GM21360 (cell line): ENCODE measurements around the gene SLC6A18.

Experiments used
- ATAC-seq: cut with Tn5 transposase; IDR thresholded peaks from one replicate; pipeline ENCODE4 v1.9.1; 2021; ENCODE audit warnings: mild to moderate bottlenecking, moderate library complexity; ENCODE audit not compliant: unreplicated experiment

Gene SLC6A18, protein sequence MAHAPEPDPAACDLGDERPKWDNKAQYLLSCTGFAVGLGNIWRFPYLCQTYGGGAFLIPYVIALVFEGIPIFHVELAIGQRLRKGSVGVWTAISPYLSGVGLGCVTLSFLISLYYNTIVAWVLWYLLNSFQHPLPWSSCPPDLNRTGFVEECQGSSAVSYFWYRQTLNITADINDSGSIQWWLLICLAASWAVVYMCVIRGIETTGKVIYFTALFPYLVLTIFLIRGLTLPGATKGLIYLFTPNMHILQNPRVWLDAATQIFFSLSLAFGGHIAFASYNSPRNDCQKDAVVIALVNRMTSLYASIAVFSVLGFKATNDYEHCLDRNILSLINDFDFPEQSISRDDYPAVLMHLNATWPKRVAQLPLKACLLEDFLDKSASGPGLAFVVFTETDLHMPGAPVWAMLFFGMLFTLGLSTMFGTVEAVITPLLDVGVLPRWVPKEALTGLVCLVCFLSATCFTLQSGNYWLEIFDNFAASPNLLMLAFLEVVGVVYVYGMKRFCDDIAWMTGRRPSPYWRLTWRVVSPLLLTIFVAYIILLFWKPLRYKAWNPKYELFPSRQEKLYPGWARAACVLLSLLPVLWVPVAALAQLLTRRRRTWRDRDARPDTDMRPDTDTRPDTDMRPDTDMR

DNA sequence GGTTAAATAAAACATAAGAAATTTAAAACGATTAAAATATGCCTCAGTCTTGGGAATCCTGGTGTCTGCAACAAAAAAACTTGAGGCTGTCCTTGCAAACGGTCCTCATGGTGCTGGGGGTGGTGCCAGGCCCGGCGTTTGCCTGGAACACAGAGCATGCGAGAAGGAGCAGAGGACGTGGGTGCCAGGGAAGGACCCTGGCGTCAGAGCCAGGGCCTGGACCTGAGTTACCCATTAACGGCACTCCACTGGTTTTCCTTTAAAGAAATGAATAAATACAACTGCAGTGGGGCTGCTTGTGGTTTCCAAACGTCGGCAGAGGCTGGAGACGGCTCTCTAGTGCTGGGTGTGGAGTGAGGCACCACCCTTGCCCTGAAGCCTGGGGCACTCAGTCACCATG, at the start of gene SLC6A18:
Gene SLC6A18 (plus strand): TSS at position 301 of the 400 bp plus-strand sequence. CDS start 97 bp downstream, at position 398.
- ATAC-seq, result no peak

DNA sequence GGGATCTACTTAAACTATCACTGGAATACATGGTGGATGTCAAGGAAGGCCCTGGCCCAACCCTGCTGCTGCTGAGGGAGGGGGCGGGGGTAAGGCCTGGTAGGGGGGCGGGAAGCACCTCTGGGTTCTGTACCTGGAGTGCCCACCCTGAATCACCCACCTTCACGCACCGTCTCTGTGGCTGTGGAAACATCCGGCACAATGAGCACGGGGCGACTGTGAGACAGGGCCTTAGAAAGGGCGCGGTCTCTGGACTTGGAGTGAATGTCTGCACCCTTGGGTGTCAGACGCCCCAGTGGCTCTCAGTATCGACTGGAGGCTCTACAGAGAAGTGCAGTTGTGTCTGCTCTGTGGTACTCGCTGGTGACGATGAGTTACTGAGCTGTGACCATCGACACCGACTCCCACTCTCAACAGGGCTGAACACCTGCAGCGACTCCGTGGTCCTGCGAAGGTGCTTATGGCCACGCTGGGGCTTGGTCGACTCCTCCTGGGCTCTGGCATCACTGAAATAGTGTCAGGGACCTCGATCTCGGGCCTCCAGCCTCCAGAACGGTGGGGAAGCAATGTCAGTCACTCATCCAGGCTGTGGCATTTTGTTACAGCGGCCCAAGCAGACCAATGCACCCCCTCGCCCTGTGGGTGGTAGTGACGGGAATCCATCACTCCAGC, 49.2 kb upstream of the SLC6A18 start:
- no peak for ATAC-seq

DNA sequence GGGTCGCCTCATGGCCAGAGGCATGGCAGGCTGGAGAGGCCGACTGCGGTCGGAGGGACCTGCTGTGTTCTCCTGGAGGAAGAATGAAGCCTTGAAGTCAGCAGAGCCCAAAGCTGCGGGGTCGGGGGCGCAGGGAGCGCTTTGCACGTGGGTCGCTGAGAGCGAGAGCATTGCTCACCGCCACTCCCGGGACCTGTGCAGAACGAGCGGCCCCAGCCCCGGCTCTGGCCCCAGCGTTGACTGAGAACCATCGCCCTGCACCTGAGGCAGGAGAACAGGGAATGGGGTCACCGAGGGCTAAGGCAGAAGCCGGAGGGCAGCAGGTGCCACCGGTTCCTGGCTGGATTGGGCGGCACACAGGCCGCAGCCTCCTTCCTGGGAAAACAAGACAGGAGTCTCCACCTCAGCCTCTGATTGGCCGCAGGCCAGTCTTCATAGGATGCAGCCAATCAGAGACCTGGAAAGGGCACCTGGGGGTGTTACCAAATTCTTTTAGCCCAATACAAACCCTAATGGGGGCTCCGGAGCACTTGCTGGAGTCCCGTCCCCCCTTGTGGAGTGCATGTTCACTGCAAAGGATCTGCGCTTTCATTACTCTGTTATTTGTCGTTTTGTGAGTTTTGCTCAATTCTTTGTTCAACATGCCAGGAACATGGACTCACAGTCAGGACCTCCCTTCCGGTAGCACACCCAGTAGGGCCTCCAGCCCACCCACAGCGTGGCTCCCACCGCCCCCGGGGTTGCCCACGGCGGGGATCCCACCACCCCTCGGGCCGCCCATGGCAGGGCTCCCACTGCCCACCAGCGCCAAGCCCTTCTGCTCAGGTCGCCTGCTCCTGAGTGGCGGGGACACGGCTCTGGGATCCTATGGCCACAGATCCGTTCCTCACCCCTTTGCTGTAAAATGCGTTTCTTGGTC, 48.4 kb upstream of the SLC6A18 start:
- ATAC-seq, result no peak

DNA sequence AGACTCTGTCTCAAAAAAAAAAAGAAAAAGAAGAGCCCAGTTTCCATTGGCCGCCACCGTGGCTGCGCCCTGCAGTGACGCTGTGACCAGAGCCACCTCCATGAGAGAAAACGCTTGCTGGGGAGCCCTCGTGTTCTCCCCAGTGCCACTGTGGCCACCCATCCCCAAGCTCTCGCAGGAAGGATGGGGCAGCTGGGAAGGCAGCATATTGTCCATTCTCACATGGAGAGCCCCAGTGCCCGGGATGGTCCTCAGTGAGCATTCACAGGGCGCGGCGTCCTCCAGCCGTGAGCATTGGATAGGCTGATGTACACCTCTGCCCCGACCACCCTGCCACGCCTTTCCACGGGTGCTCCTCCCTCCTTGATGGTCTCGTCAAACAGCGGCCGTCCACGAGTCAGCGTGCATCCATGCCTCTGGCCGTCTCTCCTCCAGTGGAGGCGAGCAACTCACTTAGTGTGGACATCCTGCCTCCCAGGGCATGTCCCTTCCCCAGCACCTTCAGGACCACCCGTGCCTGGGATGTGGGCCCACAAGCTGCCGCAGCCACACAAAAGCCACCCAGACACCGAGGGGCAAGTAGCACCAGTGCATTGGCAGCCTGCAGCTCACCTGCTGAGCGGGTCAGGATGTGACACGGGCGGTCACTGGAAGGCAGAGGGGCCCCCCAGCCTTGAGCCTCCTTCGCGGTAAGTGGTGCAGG, 47.2 kb upstream of the SLC6A18 start:
- no peak for ATAC-seq

DNA sequence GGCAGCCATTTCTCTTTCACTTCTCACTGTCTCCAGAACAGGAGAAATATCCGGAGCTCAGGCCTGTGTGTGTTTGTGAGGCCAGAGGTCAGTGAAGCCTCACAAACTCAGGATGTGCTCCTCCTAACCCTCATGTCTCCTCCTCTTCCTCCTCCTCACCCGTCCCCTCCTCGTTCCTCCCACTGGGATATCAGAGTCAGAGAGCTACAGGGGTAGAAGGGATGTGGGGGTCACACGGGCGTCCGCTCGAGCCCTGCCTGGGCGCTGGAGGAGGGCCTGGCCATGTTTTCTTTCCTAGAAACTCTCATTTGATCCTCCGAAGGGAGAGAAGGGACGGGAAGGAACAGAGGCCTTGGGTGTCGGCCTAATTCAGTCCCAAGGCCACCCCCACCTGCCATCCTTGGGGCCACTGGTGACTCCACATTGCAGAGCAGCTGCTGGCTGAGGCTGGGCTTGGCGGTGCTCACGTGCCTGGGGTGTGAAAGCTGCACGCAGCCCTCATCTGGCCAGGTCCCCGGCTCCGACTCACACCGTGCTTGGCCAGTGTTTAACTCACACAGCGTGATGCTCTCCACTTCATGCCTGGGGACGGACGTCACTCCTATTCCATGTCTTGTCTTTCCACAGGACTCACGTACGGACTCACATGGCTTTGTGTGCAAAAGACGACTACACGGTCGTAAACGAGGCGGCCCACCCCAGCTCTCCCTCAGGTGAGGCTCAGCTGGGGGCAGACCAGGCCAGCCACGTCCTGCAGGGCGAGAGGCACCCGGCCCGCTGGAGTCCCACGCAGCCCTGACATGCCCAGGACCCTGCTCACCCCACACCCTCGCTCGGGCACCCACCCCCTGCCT, 46.4 kb upstream of the SLC6A18 start:
- no peak for ATAC-seq

DNA sequence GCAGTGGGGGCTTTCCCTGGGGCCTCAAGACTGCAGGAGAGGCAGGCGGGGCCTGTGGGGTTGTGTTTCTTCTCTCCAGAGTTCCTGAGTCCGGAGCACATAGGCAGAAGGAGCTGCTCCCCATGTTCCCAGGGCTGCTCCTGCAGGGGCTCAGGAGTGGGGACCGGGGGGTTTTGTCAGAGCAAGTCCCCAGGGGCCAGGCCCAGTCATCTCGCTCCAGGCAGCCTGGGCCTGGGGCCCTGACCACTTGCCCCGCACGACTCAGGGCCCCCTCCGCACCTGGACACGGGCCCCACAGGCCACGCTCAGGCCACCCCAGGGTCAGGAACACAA, 45.8 kb upstream of the SLC6A18 start:
- no peak for ATAC-seq

DNA sequence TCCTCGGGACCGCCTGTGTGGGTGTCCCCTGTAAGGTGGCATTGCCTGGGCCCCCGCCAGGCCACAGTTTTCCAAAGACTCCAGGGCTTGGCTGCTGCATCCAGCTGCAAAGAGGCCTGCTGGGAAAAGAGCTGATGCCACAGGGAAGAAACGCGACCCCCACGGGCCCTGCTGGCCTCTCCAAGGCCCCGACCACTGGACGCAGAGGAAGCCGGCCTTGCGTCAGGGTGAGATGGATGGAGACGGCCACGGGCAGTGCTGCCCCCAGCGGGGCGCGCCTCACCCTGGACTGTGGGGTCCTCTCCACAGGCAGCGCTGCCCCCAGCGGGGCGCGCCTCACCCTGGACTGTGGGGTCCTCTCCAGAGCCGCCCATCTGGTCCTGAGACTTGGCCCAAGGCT, 45.1 kb upstream of the SLC6A18 start:
- ATAC-seq, result no peak

DNA sequence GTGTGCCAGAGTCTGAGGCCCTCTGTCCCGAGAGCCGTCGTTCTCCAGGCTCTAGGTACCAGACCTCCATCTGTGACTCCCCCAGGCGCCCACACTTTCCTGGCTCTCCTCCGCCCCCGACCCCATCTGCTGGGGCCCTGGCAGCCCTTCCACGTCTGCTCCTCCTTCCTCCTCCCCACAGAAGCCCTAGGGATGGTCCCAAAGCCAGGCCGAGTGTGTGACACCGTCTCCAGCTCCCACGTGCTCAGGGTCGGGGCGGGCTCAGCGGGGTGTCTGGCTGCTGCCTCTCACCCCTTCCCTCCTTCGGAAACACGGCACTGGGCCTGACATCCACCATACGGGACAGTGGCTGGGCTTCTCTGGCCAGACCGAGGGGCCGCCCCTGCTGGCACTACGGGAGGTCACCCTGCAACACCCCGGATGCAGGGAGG, 44.3 kb upstream of the SLC6A18 start:
- ATAC-seq, result no peak

DNA sequence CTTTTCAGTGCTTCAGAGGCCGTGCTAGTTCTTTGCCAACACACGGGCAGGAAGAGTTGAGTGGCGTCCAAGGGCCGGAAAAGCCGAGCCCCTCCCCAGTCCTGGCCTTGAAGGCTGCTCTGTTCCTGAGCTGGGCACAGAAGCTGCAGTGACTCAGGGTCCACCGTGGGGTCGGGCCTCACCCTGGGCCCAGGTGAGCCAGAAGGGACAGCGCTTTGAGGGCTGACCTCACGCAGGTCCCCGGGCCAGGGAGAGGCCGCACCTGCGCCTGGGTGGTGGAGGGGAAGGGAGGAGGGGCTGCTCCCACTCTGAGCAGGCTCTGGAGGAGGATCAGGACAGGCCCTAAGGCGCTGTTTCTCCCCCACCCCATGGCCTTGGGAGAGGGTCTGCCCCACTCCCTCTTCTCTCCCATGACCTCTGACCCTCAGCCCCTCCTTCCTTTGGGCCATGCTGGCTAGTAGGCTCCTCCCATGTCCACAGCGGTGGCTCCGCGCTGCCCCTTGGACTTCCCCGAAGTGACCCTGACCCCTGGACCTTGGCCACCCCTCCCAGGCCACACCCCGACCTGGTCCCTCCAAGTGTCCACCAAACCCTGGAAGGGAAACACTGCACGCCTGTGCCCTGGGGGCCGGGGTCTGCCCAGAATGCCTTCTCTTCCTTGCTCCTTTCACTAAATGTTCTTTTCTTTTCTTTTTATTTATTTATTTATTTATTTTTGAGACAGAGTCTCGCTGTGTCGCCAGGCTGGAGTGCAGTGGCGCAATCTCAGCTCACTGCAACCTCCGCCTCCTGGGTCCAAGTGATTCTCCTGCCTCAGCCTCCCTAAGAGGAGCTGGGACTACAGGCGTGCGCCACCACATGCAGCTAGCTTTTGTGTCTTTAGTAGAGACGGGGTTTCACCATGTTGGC, 43.5 kb upstream of the SLC6A18 start:
- no peak for ATAC-seq

DNA sequence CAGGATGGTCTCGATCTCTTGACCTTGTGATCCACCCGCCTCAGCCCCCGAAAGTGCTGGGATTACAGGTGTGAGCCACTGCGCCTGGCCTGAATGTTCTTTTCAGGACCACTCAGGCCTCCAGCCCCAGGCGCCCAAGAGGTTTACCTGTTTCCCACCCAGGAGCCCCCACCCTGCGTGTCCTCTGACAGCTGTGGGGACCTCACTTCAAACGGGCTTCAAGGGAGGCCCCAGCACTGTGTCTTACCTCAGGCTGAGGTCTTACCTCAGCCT, 42.9 kb upstream of the SLC6A18 start:
- no peak for ATAC-seq

DNA sequence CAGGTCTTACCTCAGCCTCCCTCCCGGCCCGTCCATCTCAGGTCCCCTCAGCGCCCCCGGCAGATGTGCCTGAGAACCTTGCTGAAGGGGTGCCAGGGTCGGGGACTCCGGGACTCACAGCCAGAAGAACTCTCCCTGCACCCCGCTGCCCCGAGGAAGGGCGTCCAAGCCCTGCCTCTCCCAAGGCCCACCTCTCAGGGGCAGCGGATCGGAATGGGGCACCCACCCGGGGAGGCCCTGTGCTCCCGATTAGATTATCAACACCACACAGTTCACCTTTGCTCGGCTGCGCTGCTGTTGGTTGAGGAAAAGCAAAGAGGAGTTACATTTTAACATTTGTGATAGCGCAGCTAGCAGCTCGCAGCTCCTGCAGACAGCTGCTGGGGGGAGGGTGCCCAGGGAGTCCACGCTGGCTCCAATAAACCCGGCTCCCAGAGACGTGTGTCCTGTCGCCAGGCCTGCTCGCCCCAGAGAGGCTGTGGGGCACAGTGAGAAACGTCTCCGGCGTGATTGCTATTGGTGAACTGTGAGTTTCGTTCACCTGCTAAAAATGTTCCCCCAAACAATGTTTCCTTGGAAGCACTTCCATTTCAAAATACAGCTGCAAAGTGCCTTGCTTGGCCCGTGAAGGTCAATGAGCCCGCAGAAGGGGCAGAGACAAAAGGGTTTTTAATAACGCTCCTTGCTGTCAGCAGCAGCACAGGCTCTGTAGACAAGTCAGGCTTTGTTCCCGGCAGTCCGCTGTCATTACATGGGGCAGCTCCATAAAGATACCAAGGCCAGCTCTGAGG, 42.4 kb upstream of the SLC6A18 start:
- no peak for ATAC-seq

DNA sequence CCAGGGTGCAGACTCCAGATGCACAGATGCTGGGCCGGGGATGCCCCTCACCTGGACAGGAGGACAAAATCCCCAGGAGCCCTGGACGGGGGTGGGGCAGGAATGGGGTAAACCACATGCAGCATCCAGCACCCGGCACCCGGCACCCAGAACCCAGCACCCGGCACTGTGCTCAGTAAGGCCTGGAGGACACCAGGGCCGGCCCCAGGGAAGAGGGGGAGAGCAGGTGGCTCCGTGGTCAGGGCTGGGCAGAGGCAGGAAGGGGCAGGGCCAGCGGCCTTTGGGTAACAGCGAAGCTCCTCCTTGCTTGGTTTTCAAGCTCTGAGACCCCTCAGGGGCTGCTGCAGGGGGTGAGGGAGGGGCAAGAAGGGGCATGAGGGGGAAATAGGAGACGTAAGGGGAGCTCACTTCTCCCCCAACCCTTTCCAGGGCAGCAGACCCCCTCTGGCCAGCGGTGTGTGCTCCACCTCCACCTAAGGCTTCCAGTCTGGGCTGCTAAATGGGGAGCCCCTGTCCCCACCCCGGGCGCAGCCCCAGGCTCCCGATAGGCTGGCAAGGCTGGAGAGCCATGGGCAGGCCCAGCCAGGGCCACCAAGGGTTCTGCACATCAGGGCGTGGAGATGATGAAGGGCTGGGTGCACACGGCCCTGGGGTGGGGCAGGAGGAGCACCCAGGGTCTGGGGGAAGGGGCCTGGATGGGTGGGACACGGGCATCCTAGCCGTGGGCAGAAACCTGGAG, 41.6 kb upstream of the SLC6A18 start:
- ATAC-seq, result no peak

DNA sequence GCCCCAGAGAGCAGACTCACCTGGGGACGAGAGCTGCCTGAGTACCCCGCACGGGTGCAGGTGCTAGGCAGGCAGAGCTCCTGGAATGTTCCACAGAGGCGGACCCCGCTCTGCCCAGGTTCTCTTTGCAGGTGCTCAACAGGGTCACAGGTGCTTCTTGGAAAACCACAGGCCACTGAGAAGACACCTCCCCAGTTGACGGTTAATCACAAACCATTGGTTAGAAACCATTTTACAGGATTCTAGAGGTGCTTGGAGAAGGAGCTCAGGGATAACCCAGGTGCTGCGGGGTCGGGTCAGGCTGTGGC, 41.1 kb upstream of the SLC6A18 start:
- ATAC-seq, result no peak

DNA sequence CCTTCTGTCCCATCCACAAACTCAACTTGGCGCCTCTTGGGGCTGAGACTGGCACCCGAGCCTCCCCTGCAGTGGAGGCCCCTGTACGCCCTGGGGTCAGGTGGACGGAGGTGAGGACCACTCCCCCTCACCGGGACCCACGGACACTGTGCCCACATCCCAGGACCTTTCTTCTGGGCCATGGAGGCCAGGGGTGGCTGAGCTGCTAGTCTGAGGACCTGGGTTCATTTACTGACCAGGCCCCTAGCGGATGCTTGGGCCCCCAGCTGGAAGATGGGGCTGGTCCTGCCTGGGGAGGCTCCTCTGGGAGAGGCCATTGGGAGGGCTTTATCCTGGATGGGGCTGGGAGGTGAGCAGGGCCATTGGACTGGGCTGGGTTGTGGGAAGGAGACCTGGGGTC, 40.7 kb upstream of the SLC6A18 start:
- no peak for ATAC-seq

DNA sequence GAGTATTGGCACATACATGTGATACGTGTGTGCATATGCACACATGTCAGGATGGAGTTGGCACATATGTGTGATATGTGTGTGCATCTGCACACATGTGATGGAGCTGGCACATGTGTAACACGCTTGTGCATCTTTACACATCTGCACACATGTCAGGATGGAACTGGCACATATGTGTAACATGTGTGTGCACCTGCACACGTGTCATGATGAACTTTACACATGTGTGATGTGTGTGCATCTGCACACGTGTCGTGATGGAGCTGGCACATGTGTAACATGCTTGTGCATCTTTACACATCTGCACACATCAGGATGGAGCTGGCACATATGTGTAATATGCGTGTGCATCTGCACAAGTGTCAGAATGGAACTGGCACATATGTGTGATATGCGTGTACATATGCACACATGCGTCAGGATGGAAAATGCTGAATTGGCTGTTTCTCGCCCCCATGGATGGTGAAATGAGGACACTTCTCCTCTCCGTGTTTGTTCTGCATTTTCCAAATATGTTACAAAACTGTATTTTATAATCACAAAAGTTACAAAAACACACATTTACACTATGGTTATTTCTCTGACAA, 40.0 kb upstream of the SLC6A18 start:
- no peak for ATAC-seq

DNA sequence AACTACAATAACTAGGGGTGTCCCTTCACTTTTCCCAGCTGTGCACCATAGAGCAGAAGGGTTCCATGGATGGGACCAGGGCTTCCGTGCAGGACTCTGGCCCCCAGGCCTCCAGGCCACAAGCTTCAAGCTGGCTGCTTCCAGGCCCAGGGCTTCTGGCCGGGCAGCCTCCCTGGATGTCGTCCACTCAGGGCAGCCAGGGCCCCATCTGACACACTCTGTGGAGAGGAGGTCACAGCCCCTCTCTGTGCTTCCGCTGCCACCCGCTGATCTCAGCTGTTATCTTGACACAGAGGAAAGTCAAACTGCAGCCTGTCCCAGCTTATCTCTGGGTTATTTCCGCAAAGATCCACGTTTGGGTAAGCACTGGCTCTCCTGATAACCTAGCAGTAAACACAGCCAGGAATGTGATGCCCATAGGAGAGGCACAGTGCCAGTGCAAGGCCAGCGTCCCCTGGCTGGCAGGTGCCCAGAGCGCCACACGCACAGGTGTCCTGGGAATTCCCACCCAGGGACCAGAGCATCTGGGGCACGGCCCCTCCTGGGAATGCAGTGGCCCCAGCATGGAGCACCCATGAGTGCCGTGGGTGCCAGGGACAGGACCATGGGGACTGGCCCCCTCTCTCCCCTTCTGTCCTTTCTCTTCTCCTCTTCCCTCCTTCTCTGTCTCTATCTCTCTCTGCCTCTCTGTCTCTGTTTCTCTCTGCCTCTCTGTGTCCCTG, 39.4 kb upstream of the SLC6A18 start:
- ATAC-seq, result no peak
